ENCODE data around the gene ANKS3.

ANKS3 gene

GRCh38 chr16:4698321-4699045 lies 35.6 kb downstream of the ANKS3 start:
- CTCF ChIA-PET = no interaction called here
- POLR2A ChIA-PET = no interaction called here
- no peak for DNase-seq (ENCODE audit: extremely low spot score)
- TF ChIP-seq SUZ12 (IDR thresholded peaks at IDR 0.05) = no peak
- no peak for TF ChIP-seq CTBP1 (IDR thresholded peaks at IDR 0.05; ENCODE audit: borderline replicate concordance)
- TF ChIP-seq BHLHE40 (IDR thresholded peaks at IDR 0.05; ENCODE audit: borderline replicate concordance) = no peak

DNA sequence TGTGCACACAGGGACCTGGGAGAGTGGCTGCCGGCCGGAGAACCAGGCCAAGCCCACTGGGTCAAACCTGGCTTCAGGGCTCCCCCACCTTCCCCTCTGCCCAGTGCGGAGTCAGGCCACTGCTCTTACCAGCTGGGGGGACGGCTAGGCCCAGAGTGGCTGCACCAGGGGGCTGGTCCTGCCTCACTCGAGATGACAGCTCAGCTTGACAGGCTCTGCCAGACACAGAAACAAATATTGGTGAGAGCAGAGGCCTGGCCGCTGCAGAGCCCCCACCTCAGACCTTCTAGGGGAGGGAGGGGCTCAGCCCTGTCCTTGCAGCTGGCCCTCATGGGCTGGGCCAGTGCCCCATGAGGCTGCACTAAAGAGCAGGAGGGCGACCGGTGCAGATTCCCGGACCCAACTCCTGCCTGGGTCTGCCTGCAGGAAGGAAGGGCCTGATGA lies 36.2 kb downstream of the ANKS3 start:
- CTCF ChIA-PET = no interaction called here
- no peak for TF ChIP-seq FOXK2 (IDR thresholded peaks at IDR 0.05)
- no peak for TF ChIP-seq SP1 (IDR thresholded peaks at IDR 0.05)
- TF ChIP-seq FOXM1 (IDR thresholded peaks at IDR 0.05; ENCODE audit: borderline replicate concordance) = no peak
- no peak for TF ChIP-seq ELF4 (IDR thresholded peaks at IDR 0.05)
- TF ChIP-seq LEF1 (IDR thresholded peaks at IDR 0.05; ENCODE audit: borderline replicate concordance) = no peak
- no peak for TF ChIP-seq CTBP1 (IDR thresholded peaks at IDR 0.05; ENCODE audit: borderline replicate concordance)
- no peak for TF ChIP-seq FOXA1 (IDR thresholded peaks at IDR 0.05)
- no peak for TF ChIP-seq HDGF (IDR thresholded peaks at IDR 0.05; ENCODE audit: borderline replicate concordance)
- TF ChIP-seq BHLHE40 (IDR thresholded peaks at IDR 0.05; ENCODE audit: borderline replicate concordance) = no peak
- no peak for TF ChIP-seq NFRKB (IDR thresholded peaks at IDR 0.05)
- TF ChIP-seq L3MBTL2 (conservative IDR thresholded peaks at IDR 0.05) = no peak
- no peak for TF ChIP-seq SUZ12 (IDR thresholded peaks at IDR 0.05)
- TF ChIP-seq ZNF384 (IDR thresholded peaks at IDR 0.05) = no peak
- POLR2A ChIA-PET = no interaction called here
- DNase-seq (ENCODE audit: extremely low spot score) = no peak

DNA sequence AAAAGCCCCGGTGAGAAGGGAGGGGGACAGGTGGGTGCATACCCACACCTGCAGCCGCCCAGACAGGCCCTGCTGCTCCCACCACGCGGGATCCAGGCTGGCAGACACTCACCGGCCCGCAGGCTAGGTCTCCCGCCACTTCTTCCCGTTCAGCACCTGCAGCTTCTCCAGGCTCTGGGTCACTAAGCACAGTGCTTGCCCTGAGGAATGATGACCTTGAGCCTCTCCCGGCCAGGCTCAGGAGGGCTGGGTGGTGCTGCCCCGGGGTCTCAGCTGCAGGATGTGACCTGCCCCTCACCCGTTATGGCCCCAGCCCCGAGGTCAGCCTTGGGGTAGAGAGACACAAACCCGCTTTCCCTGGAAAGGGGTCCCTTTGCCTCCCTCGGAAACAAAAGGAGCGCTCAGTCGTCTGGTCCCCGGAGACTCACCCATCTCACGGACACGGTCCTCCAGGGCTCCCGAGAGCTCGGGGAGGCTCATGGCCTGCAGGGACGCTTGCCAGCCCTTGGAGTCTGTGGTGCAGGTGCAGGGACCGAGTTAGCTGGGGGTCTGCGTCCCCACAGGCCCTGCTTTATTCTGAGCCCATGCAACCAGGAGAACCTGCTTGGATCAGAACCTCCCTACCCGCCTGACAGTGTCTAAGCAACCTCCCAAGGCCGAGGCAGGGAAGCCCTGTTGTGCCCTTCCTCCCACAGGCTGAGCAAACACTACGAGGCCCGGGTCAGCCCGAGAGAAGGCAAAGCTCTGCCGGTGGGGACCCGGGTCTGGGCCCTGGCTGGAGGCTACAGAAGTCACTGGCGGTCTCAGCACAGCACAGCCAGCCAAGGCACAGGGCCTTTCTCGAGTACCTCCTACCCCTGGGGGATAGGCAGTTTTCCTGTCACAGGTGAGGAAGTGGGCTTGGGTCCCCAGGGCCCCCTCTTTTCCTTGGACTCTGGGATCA lies 36.9 kb downstream of the ANKS3 start:
- ChIA-PET CTCF (interaction anchor here (0.6 kb wide), 1 partner anchor 327 kb away, joined by 3 read pairs; no protein-coding TSS in a partner anchor), POLR2A (interaction anchor here (1.5 kb wide), 1 partner anchor 81 kb away, joined by 5 read pairs; no protein-coding TSS in a partner anchor)
- TF ChIP-seq L3MBTL2 (conservative IDR thresholded peaks at IDR 0.05) (no peak), CTBP1 (IDR thresholded peaks at IDR 0.05; ENCODE audit: borderline replicate concordance) (no peak), FOXK2 (IDR thresholded peaks at IDR 0.05) (no peak), LEF1 (IDR thresholded peaks at IDR 0.05; ENCODE audit: borderline replicate concordance) (no peak), ARNT (IDR thresholded peaks at IDR 0.05) (no peak), BHLHE40 (IDR thresholded peaks at IDR 0.05; ENCODE audit: borderline replicate concordance) (no peak), HDGF (IDR thresholded peaks at IDR 0.05; ENCODE audit: borderline replicate concordance) (no peak)
- DNase-seq (ENCODE audit: extremely low spot score) = no peak

DNA sequence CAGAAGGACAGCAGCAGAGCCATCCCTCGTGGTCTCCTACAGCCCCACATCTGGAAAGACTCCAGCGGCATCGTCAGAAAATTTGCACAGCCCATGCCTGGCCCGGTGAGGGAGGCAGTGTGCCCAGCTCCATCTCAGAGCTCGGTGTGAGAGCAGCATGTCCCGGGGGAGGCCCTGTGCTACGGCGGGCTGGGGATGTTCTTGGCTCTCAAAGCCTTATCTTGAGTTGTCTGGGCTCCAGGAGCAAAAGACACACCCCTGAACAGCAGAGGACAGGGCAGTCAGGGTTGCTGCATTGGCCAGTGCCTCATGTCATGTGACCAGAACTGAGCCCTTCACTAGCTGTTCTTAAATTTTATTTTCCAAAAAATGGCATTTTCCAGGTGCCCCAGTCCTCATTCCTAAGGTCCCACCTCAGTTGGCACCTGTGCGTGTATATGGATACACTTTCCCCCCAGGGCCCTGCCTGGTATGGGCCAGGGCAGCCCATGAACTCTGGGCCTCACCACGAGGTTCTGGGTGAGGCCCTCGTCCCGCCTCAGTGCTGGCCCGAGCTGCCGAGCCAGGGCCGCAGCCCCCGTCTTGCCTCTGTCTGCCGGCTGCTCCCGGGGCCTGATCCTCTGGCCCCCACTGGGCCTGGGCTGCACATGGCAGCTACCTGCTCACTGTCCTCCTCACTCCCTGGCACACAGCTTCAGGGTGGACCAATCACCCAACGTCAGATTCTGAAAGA lies 37.7 kb downstream of the ANKS3 start:
- DNase-seq (ENCODE audit: extremely low spot score) = no peak
- CTCF ChIA-PET = interaction anchor here (0.6 kb wide), 1 partner anchor 328 kb away, joined by 3 read pairs; no protein-coding TSS in a partner anchor
- POLR2A ChIA-PET = interaction anchor here (0.9 to 2.9 kb wide), 4 partner anchors 10 to 262 kb away, joined by 3 to 12 read pairs (median 4); partner anchors contain the start of genes ANKS3, DNAAF8 and SEC14L5
- TF ChIP-seq L3MBTL2 (conservative IDR thresholded peaks at IDR 0.05) = no peak
- no peak for TF ChIP-seq LEF1 (IDR thresholded peaks at IDR 0.05; ENCODE audit: borderline replicate concordance)
- TF ChIP-seq ELF4 (IDR thresholded peaks at IDR 0.05) = no peak
- TF ChIP-seq, protein P1, sequence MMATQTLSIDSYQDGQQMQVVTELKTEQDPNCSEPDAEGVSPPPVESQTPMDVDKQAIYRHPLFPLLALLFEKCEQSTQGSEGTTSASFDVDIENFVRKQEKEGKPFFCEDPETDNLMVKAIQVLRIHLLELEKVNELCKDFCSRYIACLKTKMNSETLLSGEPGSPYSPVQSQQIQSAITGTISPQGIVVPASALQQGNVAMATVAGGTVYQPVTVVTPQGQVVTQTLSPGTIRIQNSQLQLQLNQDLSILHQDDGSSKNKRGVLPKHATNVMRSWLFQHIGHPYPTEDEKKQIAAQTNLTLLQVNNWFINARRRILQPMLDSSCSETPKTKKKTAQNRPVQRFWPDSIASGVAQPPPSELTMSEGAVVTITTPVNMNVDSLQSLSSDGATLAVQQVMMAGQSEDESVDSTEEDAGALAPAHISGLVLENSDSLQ (IDR thresholded peaks at IDR 0.05) = no peak

DNA sequence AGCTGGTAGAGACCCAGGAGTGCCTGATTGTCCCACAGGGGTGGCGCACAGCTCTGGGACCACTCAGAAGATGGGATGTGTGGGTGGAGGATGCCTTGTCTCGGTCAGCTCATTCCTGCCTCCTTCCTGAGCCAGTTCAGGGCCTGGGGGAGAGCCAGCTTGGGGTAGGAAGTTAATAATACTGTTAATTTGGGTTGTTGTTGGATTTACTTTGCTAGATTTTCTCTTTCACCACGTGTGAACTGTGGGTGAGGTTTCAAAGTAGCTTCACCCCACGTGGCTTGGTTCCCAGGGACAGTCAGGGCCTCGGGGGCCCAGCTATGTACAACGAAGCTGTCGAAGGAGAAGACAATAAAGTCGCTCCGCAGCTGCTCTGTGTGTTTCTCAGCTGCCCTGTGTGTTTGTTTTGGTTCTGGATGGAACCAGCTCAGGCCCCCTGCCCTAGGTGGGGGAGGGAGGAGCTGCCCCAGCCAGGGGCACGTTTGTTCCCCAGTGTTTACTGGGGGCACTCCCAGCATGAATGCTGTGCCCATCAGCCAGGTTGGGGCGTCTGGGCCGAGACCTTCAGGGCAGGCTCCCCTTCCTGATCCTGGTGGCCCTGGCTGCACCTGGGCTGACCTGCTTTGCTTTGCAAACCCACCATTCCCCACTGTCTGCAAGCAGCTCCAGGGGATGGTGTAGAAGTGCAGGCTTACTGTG lies 38.4 kb downstream of the ANKS3 start:
- TF ChIP-seq ZNF384 (IDR thresholded peaks at IDR 0.05) (no peak), SP1 (IDR thresholded peaks at IDR 0.05) (no peak), L3MBTL2 (conservative IDR thresholded peaks at IDR 0.05) (no peak), FOXM1 (IDR thresholded peaks at IDR 0.05; ENCODE audit: borderline replicate concordance) (no peak), ELF4 (IDR thresholded peaks at IDR 0.05) (no peak), FOXA1 (IDR thresholded peaks at IDR 0.05) (no peak), HDGF (IDR thresholded peaks at IDR 0.05; ENCODE audit: borderline replicate concordance) (no peak), SUZ12 (IDR thresholded peaks at IDR 0.05) (no peak), NFRKB (IDR thresholded peaks at IDR 0.05) (no peak), BHLHE40 (IDR thresholded peaks at IDR 0.05; ENCODE audit: borderline replicate concordance) (no peak), ARNT (IDR thresholded peaks at IDR 0.05) (no peak), FOXK2 (IDR thresholded peaks at IDR 0.05) (no peak), CTBP1 (IDR thresholded peaks at IDR 0.05; ENCODE audit: borderline replicate concordance) (no peak)
- TF ChIP-seq, protein P1 (IDR thresholded peaks at IDR 0.05) = no peak
- CTCF ChIA-PET = interaction anchor here (1.0 to 1.2 kb wide), 2 partner anchors 13 to 260 kb away, joined by 3 read pairs; no protein-coding TSS in a partner anchor
- no peak for DNase-seq (ENCODE audit: extremely low spot score)
- POLR2A ChIA-PET = interaction anchor here (0.6 to 2.9 kb wide), 5 partner anchors 11 to 262 kb away, joined by 3 to 12 read pairs (median 4); partner anchors contain the start of genes ANKS3, DNAAF8 and SEC14L5

All from HEK293T (cell line).